Measurements from ENCODE around the gene SPATA31D1.

DNA sequence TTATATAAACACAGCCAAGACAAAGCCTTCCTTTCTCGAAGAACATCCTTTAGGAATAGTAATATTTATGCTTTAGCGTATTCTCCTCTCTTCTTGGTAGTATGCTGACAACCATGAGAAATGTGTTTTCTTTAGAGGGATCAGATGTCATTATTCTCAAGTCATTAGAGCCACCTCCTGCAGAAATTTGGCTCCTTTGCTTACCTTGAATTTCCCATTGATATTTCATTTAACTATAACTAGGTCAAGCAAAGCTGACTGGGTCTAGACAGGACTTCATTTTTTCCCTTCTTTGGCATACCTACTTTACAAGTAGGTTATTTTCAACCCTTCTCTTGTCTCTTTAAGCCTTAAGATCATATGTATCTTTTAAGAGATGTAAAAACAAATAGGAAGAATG lies 50.3 kb downstream of the SPATA31D1 start:
- TF ChIP-seq, protein P1, sequence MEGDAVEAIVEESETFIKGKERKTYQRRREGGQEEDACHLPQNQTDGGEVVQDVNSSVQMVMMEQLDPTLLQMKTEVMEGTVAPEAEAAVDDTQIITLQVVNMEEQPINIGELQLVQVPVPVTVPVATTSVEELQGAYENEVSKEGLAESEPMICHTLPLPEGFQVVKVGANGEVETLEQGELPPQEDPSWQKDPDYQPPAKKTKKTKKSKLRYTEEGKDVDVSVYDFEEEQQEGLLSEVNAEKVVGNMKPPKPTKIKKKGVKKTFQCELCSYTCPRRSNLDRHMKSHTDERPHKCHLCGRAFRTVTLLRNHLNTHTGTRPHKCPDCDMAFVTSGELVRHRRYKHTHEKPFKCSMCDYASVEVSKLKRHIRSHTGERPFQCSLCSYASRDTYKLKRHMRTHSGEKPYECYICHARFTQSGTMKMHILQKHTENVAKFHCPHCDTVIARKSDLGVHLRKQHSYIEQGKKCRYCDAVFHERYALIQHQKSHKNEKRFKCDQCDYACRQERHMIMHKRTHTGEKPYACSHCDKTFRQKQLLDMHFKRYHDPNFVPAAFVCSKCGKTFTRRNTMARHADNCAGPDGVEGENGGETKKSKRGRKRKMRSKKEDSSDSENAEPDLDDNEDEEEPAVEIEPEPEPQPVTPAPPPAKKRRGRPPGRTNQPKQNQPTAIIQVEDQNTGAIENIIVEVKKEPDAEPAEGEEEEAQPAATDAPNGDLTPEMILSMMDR (IDR thresholded peaks at IDR 0.05) = no peak
- TF ChIP-seq POLR2A (IDR thresholded peaks at IDR 0.05) = no peak
- no peak for TF ChIP-seq POLR2AphosphoS5 (IDR thresholded peaks at IDR 0.05)
